Fibroblast of peridontal ligament (primary cell): ENCODE measurements around the gene IL13.

Source experiments
- DNase-seq: peaks from one replicate; pipeline ENCODE4 v3.0.0-alpha.2; 2010; ENCODE audit errors: extremely low read depth

IL13 gene

DNA sequence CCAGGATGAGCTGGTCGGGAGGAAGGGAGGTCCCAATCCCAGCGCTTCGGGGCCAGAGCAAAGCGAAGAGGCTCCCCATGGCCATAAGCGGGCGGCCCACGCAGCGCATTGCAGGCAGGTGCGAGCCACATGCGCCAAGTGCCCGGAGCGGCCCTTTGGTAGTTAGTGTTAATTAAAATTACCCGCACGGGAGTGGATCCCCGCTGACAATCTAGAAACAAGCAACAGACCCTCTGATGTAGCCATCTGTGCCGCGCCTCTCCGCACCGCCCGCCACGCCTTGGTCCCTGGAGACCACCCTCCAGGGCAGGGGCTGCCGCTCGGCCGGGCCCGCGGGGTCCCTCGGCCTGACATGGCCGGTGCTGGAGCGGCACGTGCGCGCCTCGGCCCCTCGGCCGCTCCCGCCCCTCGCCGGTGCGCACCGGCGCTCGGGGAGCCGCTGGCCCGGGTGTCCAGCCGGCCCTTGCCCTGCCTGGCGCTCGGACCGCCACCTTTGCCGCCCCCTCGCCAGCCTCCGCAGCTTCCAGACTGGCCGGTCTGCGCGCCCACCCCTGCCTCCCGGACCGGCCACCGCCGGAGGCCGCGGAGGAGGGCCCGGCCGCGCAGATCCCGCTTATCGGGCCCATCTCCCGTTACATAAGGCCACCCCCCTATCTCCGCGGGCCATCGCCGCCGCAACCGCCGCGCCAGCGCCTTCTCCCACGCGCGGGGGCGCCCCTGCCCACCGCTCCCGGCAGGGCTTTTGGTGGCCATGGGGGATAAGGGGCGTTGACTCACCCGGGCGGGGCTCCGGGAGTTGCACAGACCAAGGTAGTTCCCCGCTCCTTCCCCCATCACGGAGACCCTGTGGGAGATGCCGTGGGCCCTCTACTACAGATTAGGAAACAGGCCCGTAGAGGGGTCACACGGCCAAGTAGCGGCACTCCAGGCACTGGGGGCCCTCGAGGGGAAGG is 1.9 kb upstream of the IL13 start:
- peak; percentile 12 for DNase-seq

DNA sequence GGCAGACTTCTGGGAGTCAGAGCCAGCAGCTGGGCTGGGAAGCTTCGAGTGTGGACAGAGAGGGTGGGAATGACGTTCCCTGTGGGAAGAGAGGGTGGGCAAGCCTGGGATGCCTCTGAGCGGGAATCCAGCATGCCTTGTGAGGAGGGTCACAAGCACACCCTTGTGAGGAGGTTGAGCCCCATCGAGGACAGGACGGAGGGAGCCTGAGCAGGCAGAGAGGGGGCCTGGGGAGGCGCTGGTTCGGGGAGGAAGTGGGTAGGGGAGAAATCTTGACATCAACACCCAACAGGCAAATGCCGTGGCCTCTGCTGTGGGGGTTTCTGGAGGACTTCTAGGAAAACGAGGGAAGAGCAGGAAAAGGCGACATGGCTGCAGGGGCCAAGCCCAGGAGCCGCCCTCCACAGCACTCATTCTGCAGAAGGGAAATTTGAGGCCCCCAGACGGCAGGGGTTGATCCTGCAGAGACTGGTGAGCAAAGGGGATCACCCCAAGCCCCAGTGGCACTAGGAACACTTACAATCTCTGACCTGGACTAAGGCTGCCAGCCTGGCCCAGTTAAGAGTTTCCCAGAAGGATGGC is 1.1 kb upstream of the IL13 start:
- DNase-seq, result no peak

GRCh38 chr5:132658381-132659302 is 669 bp downstream of the IL13 start:
- DNase-seq, result no peak

- no peak for DNase-seq
Measured at GRCh38 chr5:132659598-132660493, 1.9 kb downstream of the IL13 start.

- DNase-seq, result peak; percentile 13
Measured at GRCh38 chr5:132661231-132662003, 3.4 kb downstream of the IL13 start.

- DNase-seq, result no peak
Measured at GRCh38 chr5:132662004-132662401, 4.0 kb downstream of the IL13 start.

DNA sequence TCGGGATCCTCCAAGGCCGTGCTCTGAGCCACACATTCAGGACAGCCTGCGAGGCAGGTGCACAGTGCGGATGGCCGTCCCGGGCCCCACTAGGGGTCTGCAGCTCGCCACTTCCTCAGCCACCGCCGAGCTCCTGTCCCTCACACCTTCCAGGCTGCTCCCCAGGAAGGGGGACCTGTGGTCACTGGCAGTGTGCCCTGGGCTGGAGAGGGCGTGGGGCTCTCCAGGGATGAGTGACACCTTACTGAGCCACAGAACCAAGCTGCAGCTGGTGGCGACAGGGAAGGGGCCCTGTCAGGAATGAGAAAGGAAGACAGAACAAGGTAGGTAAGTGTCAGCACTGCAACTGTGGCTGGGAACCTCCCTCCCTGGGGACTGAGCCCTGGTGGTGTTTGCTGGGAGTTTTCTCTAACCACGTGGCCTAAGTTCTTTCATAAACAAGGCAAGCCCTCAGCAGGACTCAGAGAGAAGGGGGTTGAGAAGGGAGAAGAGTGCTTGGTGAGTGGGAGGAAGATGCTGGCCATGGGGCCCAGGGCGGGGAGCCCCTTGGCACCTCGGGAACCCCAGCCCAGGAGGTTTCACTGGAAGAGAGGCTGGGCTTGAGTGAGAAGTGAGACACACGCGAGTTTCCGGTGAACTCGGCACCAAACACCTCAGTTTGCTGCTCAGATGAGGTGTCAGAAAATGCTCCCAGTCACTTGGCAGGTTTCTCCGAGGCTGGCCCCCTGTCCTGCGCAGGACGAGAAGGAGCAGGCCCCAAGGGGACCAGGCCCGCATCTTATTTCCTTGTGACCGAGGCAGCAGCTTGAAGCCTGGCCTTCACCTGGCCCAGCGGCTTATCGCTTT is 5.2 kb downstream of the IL13 start:
- DNase-seq, result no peak

DNA sequence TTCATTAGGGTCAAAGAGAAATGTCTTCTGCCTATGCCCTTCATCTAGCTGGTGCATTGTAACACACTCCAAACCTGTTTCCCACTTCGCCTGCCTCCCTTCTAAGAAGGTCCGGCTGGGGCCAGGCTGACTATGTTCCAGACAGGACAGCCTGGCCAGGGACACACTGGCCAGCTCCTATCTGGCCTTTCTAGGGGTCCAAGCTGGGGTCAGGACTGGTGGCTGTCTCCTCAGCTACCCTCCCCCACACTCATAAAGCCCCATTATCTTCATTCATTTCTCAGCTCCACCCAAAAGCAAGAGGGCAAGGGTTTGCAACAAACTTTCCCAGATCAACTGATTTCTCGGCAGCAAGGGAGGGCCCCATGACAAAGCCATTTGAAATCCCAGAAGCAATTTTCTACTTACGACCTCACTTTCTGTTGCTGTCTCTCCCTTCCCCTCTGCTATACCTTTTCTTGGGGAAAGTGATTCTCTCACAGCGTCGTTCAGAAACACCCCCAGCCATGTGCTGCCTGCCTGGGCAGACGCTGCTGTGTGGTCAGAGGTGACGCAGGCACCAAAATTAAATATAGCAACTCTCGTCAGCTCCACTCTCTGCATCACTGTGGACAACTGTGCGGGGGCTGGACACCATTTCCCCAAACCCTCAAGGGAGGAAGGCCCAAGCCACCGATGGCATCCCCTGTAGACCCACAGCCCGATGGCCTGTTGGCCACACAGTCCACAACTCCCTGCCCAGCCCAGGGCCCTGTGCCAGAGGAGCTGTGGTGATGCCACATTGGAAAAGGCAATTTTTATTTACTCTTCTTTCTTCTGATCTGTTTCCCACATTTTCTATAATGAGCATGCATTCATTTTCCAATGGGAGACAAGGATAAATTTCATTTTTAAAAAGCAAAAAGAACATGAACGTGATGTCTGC is 6.1 kb downstream of the IL13 start:
- DNase-seq, result peak; percentile 39

DNA sequence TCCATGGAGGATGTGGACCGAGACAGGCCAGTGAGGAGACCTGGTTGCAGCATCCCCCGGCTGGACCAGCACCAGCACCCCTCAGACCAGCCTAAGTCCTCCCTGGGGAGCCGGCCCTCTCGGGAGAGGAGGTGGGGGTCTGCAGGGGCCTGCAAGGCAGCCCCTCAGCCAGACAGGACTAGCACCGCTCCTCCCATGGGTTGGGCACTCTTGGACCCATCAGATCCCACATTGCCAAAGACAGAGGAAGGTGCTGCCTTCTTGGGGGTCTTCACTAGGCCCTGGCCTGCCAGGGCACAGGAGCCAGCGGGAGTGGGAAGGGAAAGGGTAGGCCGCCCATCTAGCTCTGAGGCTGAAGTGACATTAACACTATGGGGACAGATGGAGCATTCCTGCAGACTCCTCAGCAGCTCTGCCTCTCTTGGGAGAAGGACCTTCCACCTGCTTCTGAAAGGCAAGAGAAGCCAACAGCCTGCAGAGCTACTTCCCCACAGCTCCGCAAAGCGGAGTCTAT is 6.8 kb downstream of the IL13 start:
- DNase-seq, result no peak

GRCh38 chr5:132665574-132666080 is 7.7 kb downstream of the IL13 start:
- no peak for DNase-seq

GRCh38 chr5:132666310-132667123 is 8.5 kb downstream of the IL13 start:
- no peak for DNase-seq

DNA sequence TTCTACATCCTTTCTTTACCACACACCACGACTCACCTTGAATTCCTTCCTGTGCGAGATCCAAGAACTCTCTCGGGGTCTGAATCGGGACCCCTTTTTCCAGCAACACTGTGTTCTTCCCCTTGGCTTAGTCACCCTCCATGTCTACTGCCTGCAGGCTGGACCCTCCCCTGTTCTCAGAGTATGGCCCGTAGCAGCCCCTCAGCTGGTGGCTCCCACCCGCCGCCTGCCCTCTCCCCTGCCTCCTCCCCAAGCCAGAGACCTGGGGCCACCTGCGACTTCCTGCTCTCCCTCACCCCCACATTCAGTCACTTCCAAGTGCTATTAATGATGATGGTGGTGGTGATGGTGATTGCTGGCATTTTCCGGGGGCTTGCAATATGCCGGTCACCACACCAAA is 9.3 kb downstream of the IL13 start:
- DNase-seq, result no peak

DNA sequence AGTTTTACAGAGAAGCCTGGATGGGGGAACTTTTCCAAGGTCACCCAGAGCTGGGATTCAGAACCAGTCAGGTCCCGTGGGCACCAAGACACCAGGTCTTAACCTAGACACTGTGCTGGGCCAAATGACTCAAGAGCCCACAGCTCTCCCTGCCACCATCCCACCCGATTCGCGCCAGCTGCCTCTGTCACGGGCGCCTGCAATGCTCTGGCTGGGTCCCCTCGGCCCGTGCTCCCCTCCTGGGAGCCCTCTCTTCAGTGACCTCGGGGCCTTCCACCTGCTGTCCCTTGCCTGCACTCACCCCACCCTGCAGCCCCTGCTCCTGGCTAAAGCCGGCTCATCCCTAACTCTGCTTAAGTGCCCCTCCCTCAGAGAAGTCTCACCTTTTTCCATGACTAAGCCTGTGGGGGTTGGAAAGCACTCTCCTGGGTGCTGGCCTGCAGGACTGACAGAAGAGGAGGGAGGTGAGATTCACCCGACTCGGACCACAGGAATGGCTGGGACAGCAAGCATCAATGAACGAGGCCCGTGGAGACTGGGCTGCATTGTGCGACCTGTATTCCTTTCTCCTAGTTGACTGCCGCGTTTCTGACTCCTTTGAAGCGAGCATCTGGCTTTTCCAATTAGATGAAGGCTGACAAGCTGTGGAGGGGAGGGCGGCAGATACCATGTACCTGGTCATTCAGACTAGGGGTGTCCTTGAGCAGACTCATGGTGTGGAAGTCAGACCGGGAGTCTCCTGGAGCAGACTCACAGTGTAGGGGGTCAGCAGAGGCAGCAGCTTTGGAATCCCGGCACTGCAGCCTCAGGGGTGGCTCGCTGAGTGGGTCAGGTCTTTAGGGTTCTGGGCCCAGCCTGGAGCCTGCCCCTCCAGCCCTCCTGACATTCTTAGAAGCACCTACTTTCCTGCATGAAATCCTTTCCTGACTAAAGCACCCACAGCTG is 10.1 kb downstream of the IL13 start:
- no peak for DNase-seq

DNA sequence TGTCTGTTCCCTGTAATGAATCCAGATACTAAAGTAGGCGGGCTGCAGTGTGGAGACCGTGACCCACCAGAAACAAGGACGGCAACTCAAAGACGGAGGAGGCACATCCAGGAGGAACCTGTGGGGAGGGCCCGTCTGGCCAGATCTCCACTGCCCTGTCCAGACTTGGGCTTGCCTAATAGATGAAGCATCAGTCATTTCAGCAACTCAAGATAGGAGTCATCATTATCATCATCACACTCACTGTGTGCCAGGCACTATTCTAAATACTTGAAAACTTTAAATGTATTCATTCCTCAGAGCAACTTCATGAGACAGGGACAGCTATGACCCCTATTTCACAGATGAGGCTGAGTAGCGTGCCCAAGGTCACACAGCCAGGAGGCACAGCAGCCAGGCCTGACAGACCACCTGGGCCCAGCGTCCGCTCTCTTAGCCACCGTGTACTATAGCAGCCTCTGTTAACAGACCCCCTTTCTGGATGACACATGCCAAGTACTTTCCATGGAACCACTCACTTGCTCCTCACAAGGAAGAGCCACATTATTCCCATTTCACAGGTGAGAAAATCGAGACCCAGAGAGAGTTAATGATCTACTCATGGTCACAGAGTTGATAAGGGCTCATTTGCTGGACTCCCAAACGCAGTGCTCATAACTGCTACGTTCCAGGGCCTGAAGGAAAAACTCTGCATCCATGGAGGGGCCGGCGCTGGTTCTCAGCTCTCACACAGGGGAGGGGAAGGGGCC is 10.9 kb downstream of the IL13 start:
- no peak for DNase-seq

DNA sequence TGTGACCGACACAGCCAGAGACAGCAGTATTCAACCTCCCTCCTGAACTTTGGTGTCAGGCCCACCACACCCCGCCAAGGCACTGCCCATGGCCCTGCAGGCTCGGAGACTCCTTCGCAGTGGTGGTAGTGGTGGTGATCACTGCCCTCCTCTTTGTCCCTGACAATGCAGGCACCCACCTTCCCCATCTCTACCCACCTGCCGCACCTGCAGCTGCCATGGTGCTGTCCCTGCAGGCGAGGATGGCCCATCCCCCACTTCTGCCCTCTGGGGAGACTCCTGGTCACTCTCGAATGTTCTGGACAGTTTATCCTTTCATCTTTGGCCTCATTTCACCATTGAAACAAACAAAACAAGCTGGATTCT is 11.5 kb downstream of the IL13 start:
- no peak for DNase-seq
